PC-3 (cell line): ENCODE measurements around the gene SRP68. TPM values are rescaled to one million over a fixed set of nuclear protein-coding genes. Genes with fewer than 3 reads are reported as not detected.

Experiments used
- ATAC-seq: fragments of 200-7000 bp; cut with Tn5 transposase; 2 replicates; pipeline ENCODE4 v1.9.1; 2020; ENCODE audit warnings: mild to moderate bottlenecking, moderate library complexity
- BruUV-seq: library from RNA; stranded (reverse); fragments of 400-500 nt; replicated peaks from 2 replicates; lab custom pipeline; 2021; lab: Mats Ljungman, UMichigan
- CTCF ChIA-PET: fragments of 300-600 bp; sonication (Branson Sonifier 250); formaldehyde crosslinking; loops from one replicate; lab custom pipeline; 2022; ENCODE audit warnings: antibody characterized with exemption; lab: Charles Lee
- POLR2A ChIA-PET: fragments of 300-600 bp; sonication (Branson Sonifier 250); formaldehyde crosslinking; loops from one replicate; lab custom pipeline; 2022; ENCODE audit warnings: antibody characterized with exemption; ENCODE audit not compliant: unreplicated experiment; lab: Charles Lee
- DNase-seq: peaks from one replicate; pipeline ENCODE4 v3.0.0-alpha.2; 2015
- H2AFZ ChIP-seq: fragments of 300-600 bp; sonication (generic); 2 replicates; pipeline ENCODE4 v1.6.0; 2016; ENCODE audit warnings: antibody characterized with exemption, low read length
- H3F3A ChIP-seq: fragments of 300-600 bp; sonication (generic); one replicate; pipeline ENCODE4 v1.6.0; 2017; ENCODE audit warnings: antibody characterized with exemption, low read length, control low read depth, mild to moderate bottlenecking; ENCODE audit not compliant: unreplicated experiment
- H3K27ac ChIP-seq: fragments of 300-600 bp; sonication (generic); 2 replicates; pipeline ENCODE4 v1.5.1; 2016; ENCODE audit warnings: mild to moderate bottlenecking, low read length
- H3K27me3 ChIP-seq: fragments of 300-600 bp; sonication (generic); 2 replicates; pipeline ENCODE4 v1.6.1; 2016; ENCODE audit warnings: low read length, mixed read lengths
- H3K36me3 ChIP-seq: fragments of 300-600 bp; sonication (generic); 2 replicates; pipeline ENCODE4 v1.6.1; 2016; ENCODE audit warnings: low read depth, mixed run types, low read length, mixed read lengths
- H3K4me1 ChIP-seq: fragments of 300-600 bp; sonication (generic); 2 replicates; pipeline ENCODE4 v1.5.1; 2016; ENCODE audit warnings: low read length; ENCODE audit not compliant: insufficient read depth
- H3K4me2 ChIP-seq: fragments of 300-600 bp; sonication (generic); 2 replicates; pipeline ENCODE4 v1.6.0; 2016; ENCODE audit warnings: low read length
- H3K4me3 ChIP-seq: fragments of 300-600 bp; sonication (generic); 2 replicates; pipeline ENCODE4 v1.5.1; 2016; ENCODE audit warnings: mild to moderate bottlenecking, low read length, mixed read lengths
- H3K79me2 ChIP-seq: fragments of 300-600 bp; sonication (generic); 2 replicates; pipeline ENCODE4 v1.6.1; 2017; ENCODE audit warnings: low read length, mixed read lengths
- H3K9ac ChIP-seq: fragments of 300-600 bp; sonication (generic); 2 replicates; pipeline ENCODE4 v1.6.0; 2016; ENCODE audit warnings: mild to moderate bottlenecking, low read length
- H3K9me2 ChIP-seq: fragments of 300-600 bp; sonication (generic); replicated peaks from 2 replicates; pipeline ENCODE4 v1.6.1; 2016; ENCODE audit warnings: mixed run types, low read length, mixed read lengths
- H3K9me3 ChIP-seq: fragments of 300-600 bp; sonication (generic); 2 replicates; pipeline ENCODE4 v1.6.1; 2016; ENCODE audit warnings: low read length, mixed read lengths
- H4K20me1 ChIP-seq: fragments of 300-600 bp; sonication (generic); 2 replicates; pipeline ENCODE4 v1.6.1; 2016; ENCODE audit warnings: low read length, mixed read lengths
- CTCF ChIP-seq: fragments of 300-600 bp; sonication (generic); conservative IDR thresholded peaks from 2 replicates; pipeline ENCODE4 v1.5.1; 2017; ENCODE audit warnings: antibody characterized with exemption, low read depth, mild to moderate bottlenecking, low read length
- EZH2 ChIP-seq: fragments of 300-600 bp; sonication (generic); IDR thresholded peaks from one replicate; pipeline ENCODE4 v1.6.1; 2017; ENCODE audit warnings: antibody characterized with exemption, mild to moderate bottlenecking, low read length; ENCODE audit not compliant: unreplicated experiment
- EZH2phosphoT487 ChIP-seq: fragments of 300-600 bp; sonication (generic); IDR thresholded peaks from 2 replicates; pipeline ENCODE4 v1.6.1; 2018; ENCODE audit warnings: mild to moderate bottlenecking, antibody characterized with exemption, low read length, borderline replicate concordance
- intact Hi-C: fragments of 100-400 bp; cut with micrococcal nuclease; formaldehyde crosslinking; loops from 2 replicates; pipeline ENCODE4 v1.9.0; 2023
- total RNA-seq: library from RNA; depleted of rRNA; stranded (reverse); fragments of >200 nt; gene quantifications from 2 replicates; pipeline ENCODE4 v1.2.3, GENCODE V29; 2014

Gene SRP68
- total RNA-seq, 1 experiment from 2014 or later, result 60.8 TPM

GRCh38 chr17:76056882-76057281 lies 15.4 kb downstream of the SRP68 start:
- Histone ChIP-seq H3K27ac (no peak overlapping the region), H2AFZ (no peak overlapping the region), H3K4me2 (no peak overlapping the region), H3K4me3 (no peak overlapping the region), H3K9ac (no peak overlapping the region), H3K9me2 (no peaks in the 10 kb centered on the region), H3K27me3 (no peaks in the 10 kb centered on the region), H3F3A (peaks cover 4% of the 10 kb centered on the region), H4K20me1 (no peaks in the 10 kb centered on the region), H3K9me3 (no peaks in the 10 kb centered on the region), H3K79me2 (peaks cover 13% of the 10 kb centered on the region), H3K4me1 (peaks cover 24% of the 10 kb centered on the region), H3K36me3 (peaks cover 70% of the 10 kb centered on the region)
- TF ChIP-seq EZH2, result no peak
- TF ChIP-seq CTCF, result peak; percentile 46; the same call in 1 of the 2 replicates
- no peak for TF ChIP-seq EZH2phosphoT487
- DNase-seq, result no peak
- ATAC-seq, result 0 out of 2 replicates have a peak, but pooled peaks have one; percentile 12
- BruUV-seq, result TSS peak; percentile 19
- ChIA-PET CTCF (no interaction called here), POLR2A (no interaction called here)
- intact Hi-C loops, result loop anchor here (2.0 kb wide), 1 partner anchor 42 kb away; no protein-coding TSS in a partner anchor

- peak overlapping the region; percentile 60 for H3K4me2 ChIP-seq
- TF ChIP-seq EZH2, result no peak
- ATAC-seq (peak; percentile 82), DNase-seq (peak; percentile 83)
- H3K79me2 ChIP-seq, result peaks cover 21% of the 10 kb centered on the region
- H3K4me1 ChIP-seq, result peaks cover 38% of the 10 kb centered on the region
- no peaks in the 10 kb centered on the region for H3K27me3 ChIP-seq
- ChIA-PET CTCF (no interaction called here), POLR2A (interaction anchor here (0.7 kb wide), 1 partner anchor 15 kb away, joined by 3 read pairs; no protein-coding TSS in a partner anchor)
- H3K9me3 ChIP-seq, result no peaks in the 10 kb centered on the region
- intact Hi-C loops, result no loop called here
- H2AFZ ChIP-seq, result no peak overlapping the region
- peak overlapping the region; percentile 83 for H3K27ac ChIP-seq
- H3K36me3 ChIP-seq, result peaks cover 70% of the 10 kb centered on the region
- H3K9me2 ChIP-seq, result no peaks in the 10 kb centered on the region
- H3K4me3 ChIP-seq, result peak overlapping the region; percentile 37
- peaks cover 4% of the 10 kb centered on the region for H3F3A ChIP-seq
- peak overlapping the region; percentile 53 for H3K9ac ChIP-seq
- H4K20me1 ChIP-seq, result no peaks in the 10 kb centered on the region
- BruUV-seq, result no TSS peak
Observed at GRCh38 chr17:76054112-76054476, 18.2 kb downstream of the SRP68 start.

- Histone ChIP-seq H3K79me2 (peaks cover 21% of the 10 kb centered on the region), H4K20me1 (no peaks in the 10 kb centered on the region), H2AFZ (no peak overlapping the region), H3F3A (peaks cover 4% of the 10 kb centered on the region), H3K27me3 (no peaks in the 10 kb centered on the region), H3K9ac (peak overlapping the region; percentile 53), H3K36me3 (peaks cover 70% of the 10 kb centered on the region), H3K9me2 (no peaks in the 10 kb centered on the region), H3K27ac (peak overlapping the region; percentile 83), H3K4me3 (peak overlapping the region; percentile 37), H3K9me3 (no peaks in the 10 kb centered on the region), H3K4me2 (peak overlapping the region; percentile 60), H3K4me1 (peaks cover 38% of the 10 kb centered on the region)
- DNase-seq (peak; percentile 75), ATAC-seq (peak; percentile 51)
- CTCF ChIA-PET, result no interaction called here
- intact Hi-C loops, result no loop called here
- BruUV-seq, result no TSS peak
- TF ChIP-seq EZH2phosphoT487 (no peak), EZH2 (no peak)
- POLR2A ChIA-PET, result interaction anchor here (0.7 kb wide), 1 partner anchor 16 kb away, joined by 3 read pairs; no protein-coding TSS in a partner anchor
Observed at GRCh38 chr17:76053246-76054111, 18.8 kb downstream of the SRP68 start.
